T-helper 2 cell treated with Interferon-gamma antibody and Interleukin-4, amounts not matched to agents 5 μg/mL and 100 μg/mL, for 36 hours (primary cell): ENCODE data around the gene RTP1.
A peak's percentile ranks its signal among the peaks of the same experiment; 100 is the strongest.
"Not testable (repeated sequence)": the region's sequence is repeated elsewhere in the genome, so short reads cannot be mapped to it uniquely, and the experiment has no call there.

Experiments used
- DNase-seq: peaks from one replicate; pipeline ENCODE4 v3.0.0; 2021; ENCODE audit warnings: low spot score
- H3K27ac Mint-ChIP-seq: one replicate; pipeline ENCODE4 v1.8.0; 2021; ENCODE audit warnings: mild to moderate bottlenecking, mixed read lengths
- H3K27me3 Mint-ChIP-seq: one replicate; pipeline ENCODE4 v1.8.0; 2021; ENCODE audit warnings: low read depth, mixed read lengths
- H3K36me3 Mint-ChIP-seq: one replicate; pipeline ENCODE4 v1.8.0; 2021; ENCODE audit warnings: low read depth, mixed read lengths
- H3K4me1 Mint-ChIP-seq: one replicate; pipeline ENCODE4 v1.8.0; 2021; ENCODE audit warnings: low read depth, mixed read lengths
- H3K4me3 Mint-ChIP-seq: one replicate; pipeline ENCODE4 v1.8.0; 2022; ENCODE audit warnings: mild to moderate bottlenecking, moderate library complexity, mixed read lengths
- H3K9me3 Mint-ChIP-seq: one replicate; pipeline ENCODE4 v1.8.0; 2021; ENCODE audit warnings: mixed read lengths

Gene RTP1

DNA sequence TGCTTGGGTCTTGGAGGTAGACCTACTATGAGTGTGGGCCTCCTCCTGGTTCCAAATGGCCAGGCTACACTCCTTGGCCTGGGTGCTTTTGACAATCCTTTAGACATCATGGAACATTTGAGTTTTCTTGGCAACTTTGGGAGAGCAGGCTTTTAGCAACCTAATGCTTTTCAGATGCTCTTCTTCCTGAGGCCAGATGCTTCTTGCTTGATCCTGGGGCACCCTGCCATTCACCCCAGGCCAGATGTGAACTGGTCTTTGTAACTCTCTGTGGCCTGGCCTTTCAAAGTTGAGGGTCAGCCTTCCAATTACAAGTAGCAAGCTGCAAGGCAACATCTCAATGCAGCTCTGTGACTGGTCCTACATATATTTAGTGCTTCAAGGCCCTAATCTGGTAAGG lies 40.5 kb downstream of the RTP1 start:
- Mint-ChIP-seq H3K9me3 (no peaks in the 10 kb centered on the region), H3K4me3 (no peak overlapping the region), H3K4me1 (no peaks in the 10 kb centered on the region), H3K27me3 (peaks cover 8% of the 10 kb centered on the region), H3K36me3 (no peaks in the 10 kb centered on the region), H3K27ac (no peak overlapping the region)
- no peak for DNase-seq

DNA sequence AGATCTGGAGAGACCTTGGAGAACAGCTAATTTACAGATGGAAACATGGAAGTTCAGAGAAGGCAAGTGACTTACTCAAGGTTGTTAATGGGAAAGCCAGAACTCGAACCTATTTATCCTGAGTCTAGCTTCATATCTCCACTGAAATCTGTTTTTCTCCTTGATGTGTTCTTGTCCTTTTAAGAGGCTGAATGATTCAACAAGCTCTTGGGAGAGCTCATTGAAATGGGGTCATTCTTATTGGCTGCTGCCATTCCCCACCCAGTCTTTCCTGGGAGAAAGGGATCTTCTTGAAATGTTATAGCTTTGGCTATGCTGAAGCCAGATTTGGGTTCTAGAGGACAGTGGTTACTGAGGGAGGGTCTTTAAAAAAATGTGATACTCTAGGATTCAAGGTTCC lies 41.0 kb downstream of the RTP1 start:
- Mint-ChIP-seq H3K9me3 (no peaks in the 10 kb centered on the region), H3K4me1 (no peaks in the 10 kb centered on the region)
- DNase-seq: no peak

GRCh38 chr3:187238835-187239234 lies 41.5 kb downstream of the RTP1 start:
- H3K27ac Mint-ChIP-seq, H3K36me3 Mint-ChIP-seq, DNase-seq, H3K4me3 Mint-ChIP-seq, H3K4me1 Mint-ChIP-seq, H3K9me3 Mint-ChIP-seq: not testable (repeated sequence)
- H3K27me3 Mint-ChIP-seq: peaks cover 11% of the 10 kb centered on the region

More for the DNA sequence above, 41.0 kb downstream of the RTP1 start:
- Mint-ChIP-seq H3K4me3 (no peak overlapping the region), H3K27ac (no peak overlapping the region), H3K36me3 (no peaks in the 10 kb centered on the region), H3K27me3 (peaks cover 8% of the 10 kb centered on the region)

DNA sequence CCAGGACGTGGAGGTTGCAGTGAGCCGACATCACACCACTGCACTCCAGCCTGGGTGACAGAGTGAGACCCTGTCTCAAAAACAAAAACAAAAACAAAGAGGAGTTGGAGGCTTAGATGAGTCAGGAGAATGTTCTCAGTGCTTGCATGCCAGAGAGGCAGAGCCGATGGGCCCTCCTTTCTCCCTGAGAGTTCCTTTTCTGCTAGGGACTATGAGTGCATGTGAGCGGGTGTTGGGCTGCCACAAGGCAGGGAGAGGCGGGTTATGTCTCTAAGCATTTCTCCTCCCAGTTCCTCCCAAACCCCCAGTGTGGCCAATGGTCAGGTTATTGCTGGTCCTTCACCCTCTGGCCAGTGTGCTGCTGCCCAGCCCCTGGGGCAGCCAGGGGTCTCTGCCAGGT lies 45.1 kb downstream of the RTP1 start:
- Mint-ChIP-seq H3K4me3 (no peak overlapping the region), H3K27ac (no peak overlapping the region), H3K27me3 (peaks cover 32% of the 10 kb centered on the region), H3K36me3 (no peaks in the 10 kb centered on the region), H3K9me3 (no peaks in the 10 kb centered on the region), H3K4me1 (peaks cover 7% of the 10 kb centered on the region)
- DNase-seq: no peak

DNA sequence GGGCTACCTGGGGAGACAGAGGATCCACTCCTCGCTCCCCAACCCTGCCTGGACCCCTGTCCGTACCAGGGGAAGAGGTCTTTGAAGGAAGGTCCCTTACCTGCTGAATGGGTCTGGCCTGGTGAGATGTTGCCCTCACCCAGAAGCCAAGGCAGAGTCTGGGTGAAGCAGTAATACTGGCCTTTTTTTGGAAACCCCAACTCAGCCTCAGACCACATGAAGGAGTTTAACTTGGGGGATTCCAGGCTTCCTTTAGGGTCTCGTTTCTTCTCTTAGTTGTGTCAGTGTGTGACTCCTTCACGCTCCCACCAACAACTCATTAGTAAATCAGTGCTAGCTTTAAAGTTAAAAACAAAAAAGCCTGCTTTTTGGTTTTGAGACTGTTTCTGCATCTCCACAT lies 45.6 kb downstream of the RTP1 start:
- Mint-ChIP-seq H3K27ac (no peak overlapping the region), H3K27me3 (peaks cover 32% of the 10 kb centered on the region), H3K4me3 (no peak overlapping the region), H3K36me3 (no peaks in the 10 kb centered on the region), H3K4me1 (peaks cover 8% of the 10 kb centered on the region), H3K9me3 (no peaks in the 10 kb centered on the region)
- DNase-seq: no peak

DNA sequence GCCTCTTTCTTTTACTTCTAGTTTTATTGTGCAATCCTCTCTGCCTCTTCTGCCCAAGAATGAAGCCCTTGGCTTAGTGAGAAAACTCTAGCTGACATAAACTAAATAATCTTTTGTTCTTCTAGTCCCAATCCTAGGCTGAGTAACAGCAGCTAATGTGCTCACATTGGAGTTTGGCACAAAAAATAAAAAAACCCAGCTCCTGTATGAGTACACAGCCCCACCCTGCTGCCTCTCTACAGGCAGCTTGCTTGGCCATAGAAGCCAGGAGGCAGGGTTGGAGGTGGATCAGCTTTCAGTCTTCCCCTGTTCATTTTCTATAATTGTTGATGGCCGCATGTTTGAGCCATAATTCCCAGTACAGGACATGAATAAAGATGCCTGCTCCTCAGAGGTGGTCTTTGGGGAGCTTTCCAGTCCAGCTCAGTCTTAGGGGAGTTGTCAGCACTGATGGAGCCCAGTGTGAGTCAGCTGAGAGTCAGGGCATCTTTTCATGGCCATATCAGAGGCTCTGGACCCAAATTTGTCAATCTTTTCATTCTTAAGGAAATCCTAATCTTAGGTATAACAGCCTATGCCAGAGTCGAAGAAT lies 46.7 kb downstream of the RTP1 start:
- H3K4me3 Mint-ChIP-seq: no peak overlapping the region
- no peak overlapping the region for H3K27ac Mint-ChIP-seq
- no peaks in the 10 kb centered on the region for H3K36me3 Mint-ChIP-seq
- H3K9me3 Mint-ChIP-seq: no peaks in the 10 kb centered on the region
- no peak for DNase-seq
- peaks cover 8% of the 10 kb centered on the region for H3K4me1 Mint-ChIP-seq
- peaks cover 36% of the 10 kb centered on the region for H3K27me3 Mint-ChIP-seq

DNA sequence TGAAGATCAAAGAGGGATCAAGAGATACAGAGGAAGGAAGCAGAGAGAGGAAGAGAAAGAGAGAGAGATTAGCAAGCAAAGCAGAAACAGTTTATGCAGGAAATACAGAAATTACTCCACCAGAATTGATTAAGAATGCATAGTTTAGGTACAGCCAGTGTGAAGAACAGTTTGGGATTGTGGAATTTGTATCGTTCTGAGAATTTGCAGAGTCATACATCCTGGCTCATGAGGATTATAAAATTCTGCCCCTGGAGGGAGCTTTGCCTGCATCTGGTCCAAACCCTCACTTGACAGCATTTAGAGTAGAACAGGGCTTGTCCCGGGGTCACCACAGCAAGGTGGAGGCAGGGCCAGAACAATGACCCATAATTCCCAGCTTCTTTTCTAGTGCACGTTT lies 50.1 kb downstream of the RTP1 start:
- Mint-ChIP-seq H3K27ac (no peak overlapping the region), H3K4me1 (peaks cover 8% of the 10 kb centered on the region), H3K4me3 (peak overlapping the region; percentile 35), H3K27me3 (peaks cover 36% of the 10 kb centered on the region), H3K9me3 (no peaks in the 10 kb centered on the region), H3K36me3 (no peaks in the 10 kb centered on the region)
- DNase-seq: no peak
